GM19324 (cell line): ENCODE results near the gene LCN6.

Experiments
- ATAC-seq: cut with Tn5 transposase; IDR thresholded peaks from one replicate; pipeline ENCODE4 v1.9.1; 2021; ENCODE audit warnings: mild to moderate bottlenecking, moderate library complexity; ENCODE audit not compliant: unreplicated experiment, low FRiP score

Gene LCN6

GRCh38 chr9:136695435-136695895 is 52.9 kb downstream of the LCN6 start:
- no peak for ATAC-seq

GRCh38 chr9:136694872-136695247 is 53.5 kb downstream of the LCN6 start:
- ATAC-seq: no peak

GRCh38 chr9:136694163-136694871 is 54.0 kb downstream of the LCN6 start:
- ATAC-seq: no peak
